DMS53 treated with DMSO at 0.1 percent for 48 hours (cell line): ENCODE measurements around the gene RASSF4.

Experiments used
- DNase-seq: peaks from one replicate; lab custom pipeline; 2025; ENCODE audit not compliant: unreplicated experiment; lab: John Stamatoyannopoulos, UW

Gene RASSF4

DNA sequence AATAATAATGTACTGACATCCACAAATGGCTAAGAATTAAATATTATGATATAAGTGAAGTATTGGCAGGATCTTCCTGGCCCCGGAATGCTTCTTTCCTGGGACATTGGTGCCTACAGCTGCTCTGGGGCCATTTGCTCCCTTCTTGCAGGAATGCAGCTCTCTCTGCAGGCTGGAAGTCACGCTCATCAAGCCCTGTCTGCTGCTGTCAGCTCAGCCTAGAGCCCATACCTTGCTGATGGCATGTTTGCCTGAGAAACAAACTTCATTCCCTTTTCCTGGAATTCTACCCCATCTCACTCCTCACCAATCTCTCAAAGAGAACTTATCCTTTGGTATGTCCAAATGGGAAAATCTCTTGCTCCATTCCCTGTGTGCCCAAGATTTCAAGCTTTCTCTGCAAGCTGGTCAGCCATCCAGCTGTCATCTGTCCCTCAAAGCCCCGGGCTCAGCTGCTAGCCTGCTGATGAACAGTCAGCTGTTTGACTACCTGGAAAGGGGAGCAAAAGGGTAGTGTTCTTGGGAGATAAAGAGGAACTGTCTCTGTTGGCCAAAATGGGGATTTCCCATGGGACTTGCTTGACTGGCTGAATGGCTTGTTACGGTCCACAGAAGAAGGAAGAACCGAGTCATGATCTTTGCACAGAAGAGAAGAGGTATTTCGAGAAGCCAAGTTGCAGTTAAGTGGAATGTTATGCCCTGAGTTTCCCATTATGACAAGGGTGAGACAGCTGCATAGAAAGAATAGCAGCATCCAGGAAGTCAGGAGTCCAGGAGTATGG is 12.0 kb upstream of the RASSF4 start:
- no peak for DNase-seq

DNA sequence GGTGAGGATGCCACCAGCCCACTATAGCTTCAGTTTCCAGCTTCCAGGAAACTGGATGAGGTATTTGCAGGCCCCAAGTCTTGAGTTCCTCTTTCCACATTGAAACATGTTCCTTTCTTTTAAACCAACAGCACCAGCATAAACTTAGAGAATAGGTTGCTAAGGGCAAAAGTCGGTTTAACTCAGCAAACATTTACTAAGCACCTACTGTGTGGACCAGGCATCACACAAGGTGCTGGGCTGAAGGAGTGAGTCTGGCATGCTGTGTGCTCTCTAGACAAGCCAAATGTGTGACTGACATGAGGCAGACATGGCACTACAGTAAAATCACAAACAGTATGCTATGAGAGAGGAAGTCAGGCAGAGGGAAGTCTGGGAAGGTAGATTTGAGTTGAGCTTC is 11.0 kb upstream of the RASSF4 start:
- DNase-seq, result no peak

GRCh38 chr10:44949127-44949802 is 10.3 kb upstream of the RASSF4 start:
- DNase-seq, result no peak

- no peak for DNase-seq
Observed at GRCh38 chr10:44949915-44950314, 9.7 kb upstream of the RASSF4 start.

DNA sequence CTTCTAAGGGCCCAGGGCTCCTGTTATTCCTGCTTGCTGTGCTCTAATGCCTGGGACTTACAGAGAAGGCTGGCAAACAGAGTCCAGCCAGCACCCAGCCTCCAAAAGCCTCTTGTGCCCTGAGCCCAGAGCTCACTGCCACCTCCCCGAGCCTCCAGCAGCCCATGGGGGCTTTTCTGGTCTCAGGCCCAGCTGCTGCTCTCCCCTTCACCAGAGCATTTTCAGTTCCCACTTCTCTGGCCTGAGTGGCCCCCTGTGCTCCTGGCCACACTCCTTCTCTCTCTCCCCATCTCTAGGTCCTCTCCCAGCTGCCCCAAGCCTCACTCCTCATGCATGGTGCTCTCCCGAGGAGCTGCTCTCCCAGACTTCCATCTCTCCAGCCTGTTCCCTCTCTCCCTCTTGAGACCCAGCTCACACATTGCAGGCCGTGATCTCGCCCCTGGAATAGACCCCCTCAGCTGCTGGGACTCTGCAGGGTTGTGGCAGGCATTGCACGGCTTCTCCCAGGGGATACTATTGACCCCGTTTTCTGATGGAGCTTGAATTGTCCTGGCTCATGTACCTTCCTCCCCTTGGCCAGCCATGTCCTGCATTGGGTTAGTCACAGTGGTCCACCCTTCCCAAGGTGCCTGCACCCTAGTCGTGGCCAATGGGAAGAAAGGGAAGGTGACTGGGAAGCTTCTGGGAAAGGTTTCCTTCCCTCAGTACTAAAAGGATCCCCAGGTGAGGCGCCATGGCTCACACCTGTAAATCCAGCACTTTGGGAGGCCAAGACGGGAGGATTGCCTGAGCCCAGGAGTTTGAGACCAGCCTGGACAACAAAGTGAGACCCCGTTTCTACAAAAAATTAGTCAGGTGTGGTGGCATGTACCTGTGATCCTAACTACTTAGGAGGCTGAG is 9.0 kb upstream of the RASSF4 start:
- no peak for DNase-seq

DNA sequence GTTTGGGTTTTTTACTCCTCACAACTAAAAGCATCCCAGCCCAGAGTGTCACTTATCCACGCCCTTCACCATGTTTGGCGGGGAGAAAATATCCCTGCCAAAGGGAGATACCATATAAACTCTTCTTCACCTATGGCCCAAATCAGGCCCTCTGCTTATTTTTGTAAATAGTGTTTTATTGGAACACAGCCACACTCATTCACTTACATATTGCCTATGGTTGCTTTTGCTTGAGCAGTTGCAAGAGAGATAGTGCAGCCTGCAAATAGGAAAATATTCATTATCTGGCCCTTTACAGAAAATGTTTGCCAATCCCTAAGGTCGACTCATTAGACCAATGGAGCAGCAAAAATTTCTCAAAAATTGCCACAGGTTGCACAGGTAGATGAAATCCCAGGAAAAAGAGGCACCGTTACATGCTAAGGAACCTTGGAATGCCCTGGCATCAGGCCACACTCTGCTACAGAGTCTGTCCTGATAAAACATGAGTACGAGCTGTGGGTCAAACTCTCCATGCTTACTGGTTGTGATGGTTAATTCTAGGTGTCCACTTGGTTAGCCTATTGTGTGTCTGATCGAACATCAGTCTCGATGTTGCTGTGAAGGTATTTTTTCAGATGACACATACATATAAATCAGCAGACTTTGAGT is 7.9 kb upstream of the RASSF4 start:
- DNase-seq, result no peak

DNA sequence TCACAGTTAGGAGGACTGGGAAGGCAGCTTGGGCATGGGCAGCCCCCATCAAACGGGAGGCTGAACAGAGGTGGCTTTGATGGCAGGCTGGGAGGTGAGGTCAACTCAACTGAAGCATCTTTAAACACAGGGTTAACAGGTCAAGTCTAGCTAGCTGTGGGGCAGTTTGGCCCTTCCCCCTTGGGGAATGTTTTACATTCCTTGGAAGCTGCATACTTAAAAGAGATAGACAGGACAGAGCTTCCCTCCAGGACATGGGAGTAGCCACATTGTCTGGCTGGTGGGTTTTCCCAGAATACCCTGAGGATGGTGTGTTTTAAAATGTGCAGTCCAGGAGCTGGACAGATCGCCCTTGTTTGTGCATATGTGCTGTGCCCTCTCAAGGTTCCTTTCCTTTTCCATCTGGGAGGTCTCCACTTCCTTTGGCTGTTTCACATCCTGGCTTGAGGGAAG is 6.8 kb upstream of the RASSF4 start:
- no peak for DNase-seq

DNA sequence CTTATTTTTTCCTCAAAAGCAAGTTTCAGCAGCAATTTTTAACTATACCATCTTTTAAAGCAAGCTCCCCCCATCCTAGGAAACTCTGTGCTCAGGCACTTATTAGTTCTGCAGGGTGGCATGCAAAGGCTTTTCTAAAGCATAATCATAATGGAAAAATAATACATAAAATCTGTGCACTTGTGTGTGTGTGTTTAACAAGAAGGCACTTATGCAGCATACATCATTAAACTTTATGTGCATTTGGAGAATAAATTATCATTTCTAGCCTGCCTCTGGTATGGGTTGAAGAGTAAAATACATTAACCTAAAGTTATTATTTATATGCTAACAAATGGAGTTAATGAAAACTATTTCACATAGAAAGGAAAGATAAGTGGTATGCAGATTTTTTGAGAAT is 5.6 kb upstream of the RASSF4 start:
- DNase-seq, result no peak

- DNase-seq, result no peak
Observed at GRCh38 chr10:44954962-44955361, 4.6 kb upstream of the RASSF4 start.

DNA sequence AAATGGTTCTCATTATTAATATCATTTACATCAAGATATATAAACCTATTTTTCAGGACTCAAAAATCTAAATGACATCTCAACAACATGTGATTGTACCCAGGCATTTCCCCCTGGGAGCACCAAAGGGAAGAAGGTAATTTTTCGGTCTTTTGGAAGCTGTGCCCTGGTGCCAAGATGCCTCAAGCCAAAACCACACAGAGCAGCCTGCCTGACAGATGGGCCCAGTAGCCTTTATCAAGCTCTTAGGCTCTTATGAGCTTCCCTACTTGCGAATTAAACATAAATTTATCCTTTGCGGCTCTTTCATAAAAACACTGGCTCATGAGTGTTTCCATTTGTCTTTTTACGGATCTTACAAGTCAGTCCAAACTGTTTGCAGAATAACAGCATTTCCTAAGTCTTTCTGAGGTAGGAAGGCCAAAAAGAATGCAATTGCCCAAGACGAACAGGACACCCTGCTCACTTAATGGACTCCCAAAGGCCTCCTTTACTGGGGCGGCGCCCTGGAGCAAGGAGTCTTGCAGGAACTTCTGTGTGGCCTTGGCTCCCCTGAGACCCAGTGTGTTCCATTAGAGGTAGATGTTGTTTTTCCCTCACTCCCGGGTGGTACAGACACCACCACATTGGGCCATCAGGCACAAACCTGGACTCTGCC is 4.1 kb upstream of the RASSF4 start:
- no peak for DNase-seq

GRCh38 chr10:44956226-44956625 is 3.4 kb upstream of the RASSF4 start:
- DNase-seq, result no peak

- DNase-seq, result no peak
Observed at GRCh38 chr10:44956717-44957706, 2.6 kb upstream of the RASSF4 start.

GRCh38 chr10:44958196-44958897 is 1.3 kb upstream of the RASSF4 start:
- DNase-seq, result no peak

GRCh38 chr10:44958898-44959246 is 730 bp upstream of the RASSF4 start:
- no peak for DNase-seq

DNA sequence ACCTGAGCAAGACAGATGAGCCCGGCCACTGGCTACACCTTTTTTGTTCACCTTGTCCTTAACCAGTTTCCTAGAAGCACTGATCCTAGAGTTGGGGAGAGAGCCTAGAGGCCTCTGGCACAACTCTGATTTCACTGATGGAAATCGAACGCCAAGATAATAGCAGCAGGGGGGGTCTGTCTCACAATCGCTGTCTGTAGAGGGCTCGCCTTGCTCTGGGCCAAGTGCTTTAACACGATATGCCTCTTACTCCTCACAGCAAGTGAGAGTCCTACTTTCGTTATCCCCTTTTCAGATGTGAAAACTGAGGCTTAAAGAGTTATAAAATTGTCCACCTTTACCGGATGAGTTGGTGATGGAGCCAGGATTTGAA is 472 bp downstream of the RASSF4 start:
- no peak for DNase-seq

DNA sequence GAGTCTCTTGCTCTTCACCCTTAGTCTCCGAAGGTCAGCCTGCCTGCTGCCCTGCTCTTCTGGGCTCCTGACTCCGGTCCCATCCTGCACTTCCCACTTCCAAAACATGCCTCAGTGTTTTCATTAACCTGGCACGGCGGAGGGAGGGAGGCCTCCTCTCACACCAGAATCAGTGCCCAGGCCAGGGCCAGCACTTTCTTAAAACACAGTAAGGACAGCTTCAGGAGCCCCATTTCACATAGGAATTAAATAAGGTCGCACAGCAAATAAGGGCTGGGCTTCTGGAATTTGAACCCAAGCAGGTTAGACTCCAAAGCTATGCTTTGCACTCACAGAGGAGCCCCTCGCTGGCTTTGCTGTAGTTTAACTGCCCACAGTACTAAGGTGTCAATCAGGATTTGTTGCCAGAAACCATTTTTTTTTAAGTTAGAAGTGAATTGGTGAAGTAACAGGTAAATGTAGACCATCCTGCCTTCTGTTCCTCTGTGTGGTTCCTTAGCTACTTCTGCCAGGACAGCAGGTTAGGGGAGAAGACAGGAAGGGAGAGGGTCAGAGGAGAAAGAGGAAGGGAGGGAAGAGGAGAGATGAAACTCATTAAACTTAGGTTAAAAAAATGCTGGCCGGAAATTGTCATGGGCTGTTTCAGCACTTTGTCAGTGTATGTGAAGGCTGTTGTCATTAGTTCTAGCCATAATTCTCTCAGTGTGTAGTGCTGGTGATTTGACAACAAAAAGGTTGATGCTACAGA is 1.1 kb downstream of the RASSF4 start:
- DNase-seq, result no peak

DNA sequence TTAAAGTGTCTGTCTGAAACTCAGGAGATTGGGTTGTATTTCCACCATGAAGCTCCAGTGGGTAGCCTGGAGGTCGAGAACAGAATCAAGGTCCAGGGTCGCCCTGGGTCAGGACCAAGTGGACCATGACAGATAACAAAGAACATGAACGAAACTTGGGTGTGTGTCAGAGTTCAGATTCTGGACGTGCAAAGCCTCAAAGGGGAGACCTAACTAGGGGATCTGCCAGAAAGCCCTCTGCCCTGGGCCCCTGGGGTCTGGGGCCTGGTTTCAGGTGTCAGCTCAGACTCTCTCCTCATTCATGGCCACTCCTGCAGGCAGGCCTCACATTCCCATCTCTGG is 1.6 kb downstream of the RASSF4 start:
- DNase-seq, result no peak
